Stomach (tissue), 9 donors: ENCODE results near the gene ITSN2. TPM values are rescaled to one million over a fixed set of nuclear protein-coding genes. Genes with fewer than 3 reads are reported as not detected.

ENCODE experiments used
- DNase-seq, 2 donors: peaks; one replicate each; pipeline versions ENCODE4 v3.0.0 to v3.0.0-alpha.2; 2013 to 2019
- H3K27ac ChIP-seq, 5 donors: fragments of 200-600 bp in 4 of 5; sonication (generic) in 4 of 5; one replicate each; pipeline ENCODE4 v1.5.1; 2013 to 2019; ENCODE audit warnings: mild to moderate bottlenecking in 1 of 5, moderate library complexity in 1 of 5
- H3K27me3 ChIP-seq, 3 donors: fragments of 200-600 bp; sonication (generic); one replicate each; pipeline ENCODE4 v1.5.1; 2017 to 2019; ENCODE audit warnings: mixed run types in 1 of 3
- H3K36me3 ChIP-seq, 4 donors: fragments of 200-600 bp; sonication (generic); 1 replicate in 3 of 4; 2 replicates in 1 of 4; pipeline ENCODE4 v1.5.1; 2016 to 2019
- H3K4me1 ChIP-seq, 4 donors: fragments of 200-600 bp; sonication (generic); one replicate each; pipeline ENCODE4 v1.5.1; 2016 to 2019
- H3K4me3 ChIP-seq, 4 donors: fragments of 200-600 bp; sonication (generic) in 3 of 4; one replicate each; pipeline ENCODE4 v1.5.1; 2016 to 2019; ENCODE audit warnings: mild to moderate bottlenecking in 1 of 4
- H3K9me3 ChIP-seq, 4 donors: fragments of 200-600 bp; sonication (generic); one replicate each; pipeline ENCODE4 v1.5.1; 2016 to 2019
- CTCF ChIP-seq, 7 experiments: fragments of 450-650 bp in 4 of 7; fragments of 200-600 bp in 3 of 7; sonication (generic) in 3 of 7; IDR thresholded peaks; one replicate each; pipeline ENCODE4 v1.5.1; 2016 to 2019; ENCODE audit warnings: antibody characterized with exemption in 7 of 7, control low read depth in 2 of 7, mild to moderate bottlenecking in 1 of 7
- EP300 ChIP-seq: sonication (generic); formaldehyde crosslinking; IDR thresholded peaks from one replicate; pipeline ENCODE4 v1.6.1; 2017; ENCODE audit warnings: antibody characterized with exemption
- POLR2A ChIP-seq, 4 donors: fragments of 450-650 bp; IDR thresholded peaks; one replicate each; pipeline ENCODE4 v1.6.1; 2016; ENCODE audit warnings: antibody characterized with exemption in 4 of 4, control low read depth in 2 of 4, mild to moderate bottlenecking in 1 of 4, moderate library complexity in 1 of 4
- POLR2AphosphoS5 ChIP-seq, 3 donors: sonication (generic); formaldehyde crosslinking; IDR thresholded peaks; one replicate each; pipeline ENCODE4 v1.6.1; 2016; ENCODE audit warnings: antibody characterized with exemption in 3 of 3
- WGBS, 5 donors: extraction: QIAGEN DNeasy Blood & Tissue Kit in 3 of 5; methylation state at CpG; one replicate each; pipeline versions ENCODE4 v1.1.5 to v1.1.7; 2013 to 2018; 5-methylcytosine and 5-hydroxymethylcytosine counted together
- intact Hi-C: fragments of 100-400 bp; cut with DNase I; formaldehyde crosslinking; loops from one replicate; pipeline ENCODE4 v1.15.1; 2023; ENCODE audit warnings: low total_unique reads
- polyA plus RNA-seq, 3 donors: library from polyadenylated mRNA; stranded (reverse); fragments of 200-250 nt; gene quantifications; one replicate each; pipeline ENCODE4 v1.2.3, GENCODE V29; 2013
- total RNA-seq, 5 donors: library from RNA; depleted of rRNA; stranded (reverse); fragments of >200 nt; gene quantifications; one replicate each; pipeline versions ENCODE4 v1.1.0 to v1.2.3, GENCODE V29; 2014 to 2016
- donor health status: healthy with polysubstance abuse.
- donor health status: Bipolar disorder and iron deficiency.
- donor health status: healthy.

The ITSN2 gene
- total and polyA plus RNA-seq, 8 donors = 14.6 to 216 (median 44.9) TPM

- peak overlapping the region in 1 of 5 donors; percentile 2 for H3K27ac ChIP-seq
- WGBS, 5 donors = 87 to 94% (median 91%) methylated on average over 1 of the region's 1 CpG
- no peaks in the 10 kb centered on the region for H3K27me3 ChIP-seq
- H3K36me3 ChIP-seq = no peaks in the 10 kb centered on the region
- intact Hi-C loops = no loop called here
- DNase-seq = no peak
- H3K4me1 ChIP-seq = peaks cover 12 to 75% (median 51%) of the 10 kb centered on the region in 4 donors
- TF ChIP-seq CTCF (IDR thresholded peaks at IDR 0.05) (no peak), POLR2AphosphoS5 (IDR thresholded peaks at IDR 0.05) (no peak), EP300 (no peak), POLR2A (IDR thresholded peaks at IDR 0.05) (no peak)
- H3K9me3 ChIP-seq = no peaks in the 10 kb centered on the region
- H3K4me3 ChIP-seq = no peak overlapping the region
Measured at GRCh38 chr2:24353973-24354372, 6.4 kb downstream of the ITSN2 start.

DNA sequence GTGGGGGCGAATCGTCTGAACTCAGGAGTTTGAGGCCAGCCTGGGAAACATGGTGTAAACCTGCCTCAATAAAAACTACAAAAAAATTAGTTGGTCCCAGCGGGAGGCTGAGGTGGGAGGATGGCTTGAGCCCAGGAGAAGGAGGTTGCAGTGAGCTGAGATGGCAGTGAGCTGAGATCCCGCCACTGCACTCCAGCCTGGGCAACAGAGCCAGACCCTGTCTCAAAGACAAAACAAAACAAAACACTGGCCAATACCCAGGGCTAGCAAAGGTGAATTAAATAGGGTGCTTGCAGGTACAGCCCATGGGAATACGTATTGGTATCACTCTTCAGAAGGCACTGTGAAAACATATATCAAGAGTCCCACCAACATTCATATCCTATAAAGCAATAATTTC lies 7.0 kb downstream of the ITSN2 start:
- TF ChIP-seq POLR2AphosphoS5 (IDR thresholded peaks at IDR 0.05) = no peak
- TF ChIP-seq CTCF (IDR thresholded peaks at IDR 0.05) = no peak
- no peak for TF ChIP-seq POLR2A (IDR thresholded peaks at IDR 0.05)
- no peak for TF ChIP-seq EP300
- Histone ChIP-seq H3K27me3 (no peaks in the 10 kb centered on the region), H3K36me3 (no peaks in the 10 kb centered on the region), H3K4me3 (no peak overlapping the region), H3K4me1 (peaks cover 12 to 75% (median 51%) of the 10 kb centered on the region in 4 donors), H3K27ac (no peak overlapping the region), H3K9me3 (no peaks in the 10 kb centered on the region)
- intact Hi-C loops = no loop called here
- 73 to 91% (median 78%) methylated on average over 5 of the region's 5 CpGs for WGBS, 5 donors
- no peak for DNase-seq

GRCh38 chr2:24352664-24353063 lies 7.7 kb downstream of the ITSN2 start:
- no peaks in the 10 kb centered on the region for H3K36me3 ChIP-seq
- H3K9me3 ChIP-seq = no peaks in the 10 kb centered on the region
- no peak for DNase-seq
- no peak overlapping the region for H3K27ac ChIP-seq
- no peak overlapping the region for H3K4me3 ChIP-seq
- TF ChIP-seq EP300 = no peak
- peaks cover 12 to 71% (median 48%) of the 10 kb centered on the region in 4 donors for H3K4me1 ChIP-seq
- intact Hi-C loops = no loop called here
- no peaks in the 10 kb centered on the region for H3K27me3 ChIP-seq

- Histone ChIP-seq H3K4me3 (no peak overlapping the region), H3K27ac (no peak overlapping the region), H3K27me3 (no peaks in the 10 kb centered on the region), H3K36me3 (no peaks in the 10 kb centered on the region), H3K9me3 (no peaks in the 10 kb centered on the region), H3K4me1 (peaks cover 12 to 71% (median 47%) of the 10 kb centered on the region in 4 donors)
- WGBS, 5 donors = 28 to 35% (median 31%) methylated on average over 1 of the region's 1 CpG
- DNase-seq = no peak
- no peak for TF ChIP-seq CTCF (IDR thresholded peaks at IDR 0.05)
- TF ChIP-seq POLR2AphosphoS5 (IDR thresholded peaks at IDR 0.05) = no peak
- no peak for TF ChIP-seq EP300
- no peak for TF ChIP-seq POLR2A (IDR thresholded peaks at IDR 0.05)
- intact Hi-C loops = no loop called here
Measured at GRCh38 chr2:24351981-24352380, 8.4 kb downstream of the ITSN2 start.

DNA sequence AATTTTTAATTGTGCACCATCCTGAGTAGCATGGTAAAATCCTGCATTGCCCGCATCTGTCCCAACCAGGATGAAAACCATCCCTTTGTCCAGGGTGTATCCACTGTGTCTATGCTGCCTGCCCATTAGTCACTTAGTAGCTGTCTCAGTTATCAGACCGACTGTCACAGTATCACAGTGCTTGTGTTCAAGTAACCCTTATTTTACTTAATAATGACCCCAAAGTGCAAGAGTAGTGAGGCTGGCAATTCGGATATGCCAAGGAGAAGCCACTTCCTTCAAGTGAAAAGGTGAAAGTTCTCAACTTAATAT lies 8.8 kb downstream of the ITSN2 start:
- Histone ChIP-seq H3K9me3 (no peaks in the 10 kb centered on the region), H3K36me3 (no peaks in the 10 kb centered on the region), H3K27me3 (no peaks in the 10 kb centered on the region), H3K4me1 (peaks cover 12 to 71% (median 47%) of the 10 kb centered on the region in 4 donors), H3K4me3 (no peak overlapping the region), H3K27ac (no peak overlapping the region)
- no peak for DNase-seq
- TF ChIP-seq EP300 (no peak), CTCF (IDR thresholded peaks at IDR 0.05) (no peak), POLR2A (IDR thresholded peaks at IDR 0.05) (no peak), POLR2AphosphoS5 (IDR thresholded peaks at IDR 0.05) (no peak)
- WGBS, 5 donors = 53 to 61% (median 58%) methylated on average over 3 of the region's 3 CpGs
- intact Hi-C loops = no loop called here
